ENCODE data around the gene RAD51B. TPM values are rescaled to one million over a fixed set of nuclear protein-coding genes. Genes with fewer than 3 reads are reported as not detected.

RAD51B gene
- total RNA-seq, 1 experiment from 2014 or later = 14.2 TPM

DNA sequence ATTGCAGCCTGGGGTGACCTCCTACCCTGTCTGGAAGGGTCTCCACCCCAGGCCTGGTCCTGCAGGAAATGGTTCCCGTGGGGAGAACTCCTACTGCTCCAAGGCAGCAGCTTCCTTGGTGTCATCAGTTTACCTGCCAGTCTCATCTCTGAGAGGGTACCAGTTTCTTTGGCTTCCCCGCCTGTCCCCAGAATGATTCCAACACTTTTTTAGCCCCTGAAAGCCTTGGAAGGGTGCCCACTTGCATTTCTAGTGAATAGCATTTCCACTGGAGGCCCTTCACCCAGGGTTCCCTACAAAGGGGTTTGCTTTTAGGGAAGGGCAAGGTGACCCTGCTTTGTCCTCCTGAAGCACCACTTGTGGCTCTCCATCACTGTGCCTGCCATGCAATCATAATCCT is 689.0 kb downstream of the RAD51B start:
- Mint-ChIP-seq H3K27me3 (ENCODE audit: low read depth) (no peaks in the 10 kb centered on the region), H3K27ac (no peak overlapping the region), H3K4me1 (peaks cover 29% of the 10 kb centered on the region), H3K9me3 (no peaks in the 10 kb centered on the region), H3K4me3 (no peak overlapping the region), H3K36me3 (no peaks in the 10 kb centered on the region)
- ChIA-PET POLR2A (no interaction called here), CTCF (no interaction called here)
- DNase-seq (ENCODE audit: low spot score) (no peak), ATAC-seq (no peak)
- TF ChIP-seq ZBTB21 (CRISPR knock-in tag; IDR thresholded peaks at IDR 0.05; ENCODE audit: borderline replicate concordance) (no peak), TEAD4 (CRISPR knock-in tag; IDR thresholded peaks at IDR 0.05) (no peak)

DNA sequence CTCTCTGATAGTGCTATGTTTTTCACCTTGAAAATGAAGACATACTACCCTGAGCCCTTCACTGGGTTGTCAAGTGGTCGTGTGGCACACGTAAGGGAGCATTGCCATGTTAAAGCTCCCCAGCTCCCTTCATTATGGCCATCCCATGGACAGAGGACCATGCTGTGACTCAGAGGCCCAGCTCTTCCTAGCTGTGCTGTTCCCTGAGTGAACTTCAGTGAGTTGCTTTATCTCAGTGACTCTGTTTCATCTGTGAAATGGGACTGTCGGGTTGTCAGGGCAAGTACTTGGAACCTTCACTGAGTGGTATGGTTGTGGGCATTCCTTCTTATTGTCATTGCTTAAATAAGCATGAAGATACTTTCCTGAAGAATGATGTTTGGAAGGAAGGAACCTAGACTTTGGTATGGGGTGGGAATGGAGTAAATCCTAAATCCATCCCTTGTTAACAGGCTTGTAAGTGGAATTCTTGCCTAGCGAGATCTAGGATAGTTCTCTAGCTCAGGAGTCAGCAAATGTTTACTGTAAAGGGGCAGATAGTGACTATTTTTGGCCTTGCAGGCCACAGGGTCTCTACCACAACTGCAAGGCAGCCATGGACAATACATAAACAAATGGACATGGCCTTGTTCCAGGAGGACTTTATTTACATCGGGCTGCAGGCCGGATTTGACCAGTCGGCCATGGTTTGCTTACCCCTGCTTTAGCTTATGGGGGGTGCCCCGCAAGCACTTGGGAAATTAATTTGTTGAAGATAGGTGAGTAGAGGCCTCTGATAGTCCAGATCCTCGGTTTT is 689.8 kb downstream of the RAD51B start:
- Mint-ChIP-seq H3K4me1 (peaks cover 25% of the 10 kb centered on the region), H3K36me3 (no peaks in the 10 kb centered on the region), H3K9me3 (no peaks in the 10 kb centered on the region), H3K27ac (no peak overlapping the region), H3K27me3 (ENCODE audit: low read depth) (no peaks in the 10 kb centered on the region), H3K4me3 (no peak overlapping the region)
- ChIA-PET POLR2A (no interaction called here), CTCF (no interaction called here)
- ATAC-seq = no peak
- no peak for DNase-seq (ENCODE audit: low spot score)
- TF ChIP-seq, protein P1, sequence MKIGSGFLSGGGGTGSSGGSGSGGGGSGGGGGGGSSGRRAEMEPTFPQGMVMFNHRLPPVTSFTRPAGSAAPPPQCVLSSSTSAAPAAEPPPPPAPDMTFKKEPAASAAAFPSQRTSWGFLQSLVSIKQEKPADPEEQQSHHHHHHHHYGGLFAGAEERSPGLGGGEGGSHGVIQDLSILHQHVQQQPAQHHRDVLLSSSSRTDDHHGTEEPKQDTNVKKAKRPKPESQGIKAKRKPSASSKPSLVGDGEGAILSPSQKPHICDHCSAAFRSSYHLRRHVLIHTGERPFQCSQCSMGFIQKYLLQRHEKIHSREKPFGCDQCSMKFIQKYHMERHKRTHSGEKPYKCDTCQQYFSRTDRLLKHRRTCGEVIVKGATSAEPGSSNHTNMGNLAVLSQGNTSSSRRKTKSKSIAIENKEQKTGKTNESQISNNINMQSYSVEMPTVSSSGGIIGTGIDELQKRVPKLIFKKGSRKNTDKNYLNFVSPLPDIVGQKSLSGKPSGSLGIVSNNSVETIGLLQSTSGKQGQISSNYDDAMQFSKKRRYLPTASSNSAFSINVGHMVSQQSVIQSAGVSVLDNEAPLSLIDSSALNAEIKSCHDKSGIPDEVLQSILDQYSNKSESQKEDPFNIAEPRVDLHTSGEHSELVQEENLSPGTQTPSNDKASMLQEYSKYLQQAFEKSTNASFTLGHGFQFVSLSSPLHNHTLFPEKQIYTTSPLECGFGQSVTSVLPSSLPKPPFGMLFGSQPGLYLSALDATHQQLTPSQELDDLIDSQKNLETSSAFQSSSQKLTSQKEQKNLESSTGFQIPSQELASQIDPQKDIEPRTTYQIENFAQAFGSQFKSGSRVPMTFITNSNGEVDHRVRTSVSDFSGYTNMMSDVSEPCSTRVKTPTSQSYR (CRISPR knock-in tag; IDR thresholded peaks at IDR 0.05) = no peak
- TF ChIP-seq TEAD1 (CRISPR knock-in tag; IDR thresholded peaks at IDR 0.05) = no peak
- no peak for TF ChIP-seq ZNF396 (CRISPR knock-in tag; IDR thresholded peaks at IDR 0.05; ENCODE audit: borderline replicate concordance)

GRCh38 chr14:68510201-68511128 is 690.9 kb downstream of the RAD51B start:
- CTCF ChIA-PET = interaction anchor here (1.1 kb wide), 2 partner anchors 11 to 38 kb away, joined by 3 to 4 read pairs; no protein-coding TSS in a partner anchor
- H3K4me1 Mint-ChIP-seq = peaks cover 19% of the 10 kb centered on the region
- H3K27me3 Mint-ChIP-seq (ENCODE audit: low read depth) = no peaks in the 10 kb centered on the region
- no peaks in the 10 kb centered on the region for H3K9me3 Mint-ChIP-seq
- ATAC-seq = no peak
- no peak overlapping the region for H3K27ac Mint-ChIP-seq
- POLR2A ChIA-PET = interaction anchor here (0.6 kb wide), 1 partner anchor 334 kb away, joined by 3 read pairs; no protein-coding TSS in a partner anchor
- no peaks in the 10 kb centered on the region for H3K36me3 Mint-ChIP-seq
- H3K4me3 Mint-ChIP-seq = no peak overlapping the region
- no peak for DNase-seq (ENCODE audit: low spot score)
- TF ChIP-seq ZNF263 (CRISPR knock-in tag; IDR thresholded peaks at IDR 0.05; ENCODE audit: low read depth) (no peak), MXD4 (CRISPR knock-in tag; IDR thresholded peaks at IDR 0.05; ENCODE audit: borderline replicate concordance) (no peak), ATF2 (CRISPR knock-in tag; IDR thresholded peaks at IDR 0.05; ENCODE audit: borderline replicate concordance, low read depth) (no peak), GTF2I (CRISPR knock-in tag; conservative IDR thresholded peaks at IDR 0.05) (no peak), GABPB1 (CRISPR knock-in tag; IDR thresholded peaks at IDR 0.05) (no peak), ZNF121 (CRISPR knock-in tag; IDR thresholded peaks at IDR 0.05) (no peak), ESRRA (CRISPR knock-in tag; IDR thresholded peaks at IDR 0.05; ENCODE audit: borderline replicate concordance) (no peak), ATF1 (CRISPR knock-in tag; IDR thresholded peaks at IDR 0.05) (no peak), ETV6 (CRISPR knock-in tag; IDR thresholded peaks at IDR 0.05) (no peak), ELF4 (CRISPR knock-in tag; IDR thresholded peaks at IDR 0.05; ENCODE audit: low read depth) (no peak)
- TF ChIP-seq, protein P2, sequence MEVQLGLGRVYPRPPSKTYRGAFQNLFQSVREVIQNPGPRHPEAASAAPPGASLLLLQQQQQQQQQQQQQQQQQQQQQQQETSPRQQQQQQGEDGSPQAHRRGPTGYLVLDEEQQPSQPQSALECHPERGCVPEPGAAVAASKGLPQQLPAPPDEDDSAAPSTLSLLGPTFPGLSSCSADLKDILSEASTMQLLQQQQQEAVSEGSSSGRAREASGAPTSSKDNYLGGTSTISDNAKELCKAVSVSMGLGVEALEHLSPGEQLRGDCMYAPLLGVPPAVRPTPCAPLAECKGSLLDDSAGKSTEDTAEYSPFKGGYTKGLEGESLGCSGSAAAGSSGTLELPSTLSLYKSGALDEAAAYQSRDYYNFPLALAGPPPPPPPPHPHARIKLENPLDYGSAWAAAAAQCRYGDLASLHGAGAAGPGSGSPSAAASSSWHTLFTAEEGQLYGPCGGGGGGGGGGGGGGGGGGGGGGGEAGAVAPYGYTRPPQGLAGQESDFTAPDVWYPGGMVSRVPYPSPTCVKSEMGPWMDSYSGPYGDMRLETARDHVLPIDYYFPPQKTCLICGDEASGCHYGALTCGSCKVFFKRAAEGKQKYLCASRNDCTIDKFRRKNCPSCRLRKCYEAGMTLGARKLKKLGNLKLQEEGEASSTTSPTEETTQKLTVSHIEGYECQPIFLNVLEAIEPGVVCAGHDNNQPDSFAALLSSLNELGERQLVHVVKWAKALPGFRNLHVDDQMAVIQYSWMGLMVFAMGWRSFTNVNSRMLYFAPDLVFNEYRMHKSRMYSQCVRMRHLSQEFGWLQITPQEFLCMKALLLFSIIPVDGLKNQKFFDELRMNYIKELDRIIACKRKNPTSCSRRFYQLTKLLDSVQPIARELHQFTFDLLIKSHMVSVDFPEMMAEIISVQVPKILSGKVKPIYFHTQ (CRISPR knock-in tag; IDR thresholded peaks at IDR 0.05) = no peak
- TF ChIP-seq, protein P3, sequence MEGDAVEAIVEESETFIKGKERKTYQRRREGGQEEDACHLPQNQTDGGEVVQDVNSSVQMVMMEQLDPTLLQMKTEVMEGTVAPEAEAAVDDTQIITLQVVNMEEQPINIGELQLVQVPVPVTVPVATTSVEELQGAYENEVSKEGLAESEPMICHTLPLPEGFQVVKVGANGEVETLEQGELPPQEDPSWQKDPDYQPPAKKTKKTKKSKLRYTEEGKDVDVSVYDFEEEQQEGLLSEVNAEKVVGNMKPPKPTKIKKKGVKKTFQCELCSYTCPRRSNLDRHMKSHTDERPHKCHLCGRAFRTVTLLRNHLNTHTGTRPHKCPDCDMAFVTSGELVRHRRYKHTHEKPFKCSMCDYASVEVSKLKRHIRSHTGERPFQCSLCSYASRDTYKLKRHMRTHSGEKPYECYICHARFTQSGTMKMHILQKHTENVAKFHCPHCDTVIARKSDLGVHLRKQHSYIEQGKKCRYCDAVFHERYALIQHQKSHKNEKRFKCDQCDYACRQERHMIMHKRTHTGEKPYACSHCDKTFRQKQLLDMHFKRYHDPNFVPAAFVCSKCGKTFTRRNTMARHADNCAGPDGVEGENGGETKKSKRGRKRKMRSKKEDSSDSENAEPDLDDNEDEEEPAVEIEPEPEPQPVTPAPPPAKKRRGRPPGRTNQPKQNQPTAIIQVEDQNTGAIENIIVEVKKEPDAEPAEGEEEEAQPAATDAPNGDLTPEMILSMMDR (IDR thresholded peaks at IDR 0.05) = no peak
- TF ChIP-seq, protein P4, sequence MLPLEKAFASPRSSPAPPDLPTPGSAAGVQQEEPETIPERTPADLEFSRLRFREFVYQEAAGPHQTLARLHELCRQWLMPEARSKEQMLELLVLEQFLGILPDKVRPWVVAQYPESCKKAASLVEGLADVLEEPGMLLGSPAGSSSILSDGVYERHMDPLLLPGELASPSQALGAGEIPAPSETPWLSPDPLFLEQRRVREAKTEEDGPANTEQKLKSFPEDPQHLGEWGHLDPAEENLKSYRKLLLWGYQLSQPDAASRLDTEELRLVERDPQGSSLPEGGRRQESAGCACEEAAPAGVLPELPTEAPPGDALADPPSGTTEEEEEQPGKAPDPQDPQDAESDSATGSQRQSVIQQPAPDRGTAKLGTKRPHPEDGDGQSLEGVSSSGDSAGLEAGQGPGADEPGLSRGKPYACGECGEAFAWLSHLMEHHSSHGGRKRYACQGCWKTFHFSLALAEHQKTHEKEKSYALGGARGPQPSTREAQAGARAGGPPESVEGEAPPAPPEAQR (CRISPR knock-in tag; IDR thresholded peaks at IDR 0.05) = no peak
